ENCODE measurements around the gene NTNG1. TPM values are rescaled to one million over a fixed set of nuclear protein-coding genes. Genes with fewer than 3 reads are reported as not detected.

The NTNG1 gene
- total RNA-seq, 1 experiment from 2014 or later: not detected

- H3K27me3 ChIP-seq (ENCODE audit: low read length): no peaks in the 10 kb centered on the region
- H3K9ac ChIP-seq (ENCODE audit: low read length): peak overlapping the region; percentile 22; the same call in 1 of the 2 replicates
- H3K36me3 ChIP-seq (ENCODE audit: insufficient read depth, low read length): no peaks in the 10 kb centered on the region
- peak overlapping the region; percentile 40; the same call in 1 of the 2 replicates for H3K4me3 ChIP-seq (ENCODE audit: low read length)
- peak overlapping the region; percentile 40 for H3K4me2 ChIP-seq (ENCODE audit: low read depth, low read length, poor library complexity, severe bottlenecking)
- H3K9me2 ChIP-seq (replicated peaks; ENCODE audit: insufficient read depth, low read length): no peaks in the 10 kb centered on the region
- no peaks in the 10 kb centered on the region for H4K20me1 ChIP-seq (ENCODE audit: insufficient read depth, low read depth, low read length)
- no peak for DNase-seq
- H2AFZ ChIP-seq (ENCODE audit: low read length): peak overlapping the region; percentile 82; the same call in 1 of the 2 replicates
- H3K79me2 ChIP-seq (ENCODE audit: low read length): no peaks in the 10 kb centered on the region
- H3K4me1 ChIP-seq (ENCODE audit: low read length): peaks cover 15% of the 10 kb centered on the region
- H3K27ac ChIP-seq (ENCODE audit: low read length): no peak overlapping the region
- no peaks in the 10 kb centered on the region for H3K9me3 ChIP-seq (ENCODE audit: low read length)
Measured at GRCh38 chr1:107389410-107390396, 248.9 kb downstream of the NTNG1 start.

DNA sequence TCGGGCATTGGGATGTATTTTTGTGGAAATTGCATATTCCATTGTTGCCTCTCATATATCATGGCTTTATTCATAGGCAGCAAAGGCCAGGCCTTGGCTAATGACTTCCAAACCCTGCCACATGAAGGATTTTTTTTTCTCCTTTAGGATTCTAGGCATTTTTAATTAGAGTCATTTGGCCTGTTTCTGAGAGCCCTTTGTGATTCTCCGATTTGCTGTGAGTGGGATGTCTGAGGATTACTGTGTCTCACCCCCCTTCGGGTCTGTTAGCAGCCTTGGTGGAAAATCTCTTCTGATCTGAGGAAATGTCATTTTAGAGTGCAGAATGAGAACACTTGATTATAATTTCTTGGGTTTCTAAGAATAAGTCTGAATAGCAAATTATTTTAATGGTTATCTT lies 253.5 kb downstream of the NTNG1 start:
- DNase-seq: no peak
- no peaks in the 10 kb centered on the region for H3K36me3 ChIP-seq (ENCODE audit: insufficient read depth, low read length)
- H3K79me2 ChIP-seq (ENCODE audit: low read length): no peaks in the 10 kb centered on the region
- no peak overlapping the region for H2AFZ ChIP-seq (ENCODE audit: low read length)
- no peak overlapping the region for H3K27ac ChIP-seq (ENCODE audit: low read length)
- no peaks in the 10 kb centered on the region for H3K9me2 ChIP-seq (replicated peaks; ENCODE audit: insufficient read depth, low read length)
- H3K9me3 ChIP-seq (ENCODE audit: low read length): no peaks in the 10 kb centered on the region
- no peak overlapping the region for H3K9ac ChIP-seq (ENCODE audit: low read length)
- H3K27me3 ChIP-seq (ENCODE audit: low read length): no peaks in the 10 kb centered on the region
- peaks cover 9% of the 10 kb centered on the region for H3K4me1 ChIP-seq (ENCODE audit: low read length)
- no peak overlapping the region for H3K4me2 ChIP-seq (ENCODE audit: low read depth, low read length, poor library complexity, severe bottlenecking)
- no peak overlapping the region for H3K4me3 ChIP-seq (ENCODE audit: low read length)
- no peaks in the 10 kb centered on the region for H4K20me1 ChIP-seq (ENCODE audit: insufficient read depth, low read depth, low read length)

DNA sequence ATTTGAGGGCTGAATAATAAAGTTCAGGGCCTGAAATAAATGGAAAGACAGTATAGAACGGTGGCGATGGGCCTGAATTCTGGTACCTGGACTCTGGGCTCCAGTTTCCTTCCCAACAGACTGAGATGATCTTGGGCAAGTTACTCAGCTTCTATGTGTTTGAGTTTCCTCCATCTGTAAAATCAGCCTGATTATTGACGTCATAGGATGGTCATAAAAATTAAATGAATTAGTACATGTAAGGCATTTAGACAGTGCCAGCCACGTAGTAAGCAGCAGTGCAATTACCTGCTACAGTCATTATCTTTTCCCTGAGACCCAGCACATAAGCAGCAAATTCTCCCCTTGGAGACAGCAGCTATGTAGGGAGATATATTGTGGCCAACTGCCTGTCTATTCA lies 260.9 kb downstream of the NTNG1 start:
- no peak overlapping the region for H3K4me2 ChIP-seq (ENCODE audit: low read depth, low read length, poor library complexity, severe bottlenecking)
- H3K36me3 ChIP-seq (ENCODE audit: insufficient read depth, low read length): no peaks in the 10 kb centered on the region
- no peak overlapping the region for H3K27ac ChIP-seq (ENCODE audit: low read length)
- DNase-seq: no peak
- H3K79me2 ChIP-seq (ENCODE audit: low read length): no peaks in the 10 kb centered on the region
- H3K27me3 ChIP-seq (ENCODE audit: low read length): no peaks in the 10 kb centered on the region
- H3K4me3 ChIP-seq (ENCODE audit: low read length): no peak overlapping the region
- H2AFZ ChIP-seq (ENCODE audit: low read length): no peak overlapping the region
- H4K20me1 ChIP-seq (ENCODE audit: insufficient read depth, low read depth, low read length): no peaks in the 10 kb centered on the region
- no peaks in the 10 kb centered on the region for H3K9me2 ChIP-seq (replicated peaks; ENCODE audit: insufficient read depth, low read length)
- no peaks in the 10 kb centered on the region for H3K4me1 ChIP-seq (ENCODE audit: low read length)
- H3K9me3 ChIP-seq (ENCODE audit: low read length): no peaks in the 10 kb centered on the region
- no peak overlapping the region for H3K9ac ChIP-seq (ENCODE audit: low read length)

GRCh38 chr1:107404756-107405155 lies 263.9 kb downstream of the NTNG1 start:
- no peak for DNase-seq
- Histone ChIP-seq H3K27ac (ENCODE audit: low read length) (no peak overlapping the region), H2AFZ (ENCODE audit: low read length) (no peak overlapping the region), H3K9me2 (replicated peaks; ENCODE audit: insufficient read depth, low read length) (no peaks in the 10 kb centered on the region), H4K20me1 (ENCODE audit: insufficient read depth, low read depth, low read length) (no peaks in the 10 kb centered on the region), H3K9me3 (ENCODE audit: low read length) (no peaks in the 10 kb centered on the region), H3K4me1 (ENCODE audit: low read length) (no peaks in the 10 kb centered on the region), H3K79me2 (ENCODE audit: low read length) (no peaks in the 10 kb centered on the region), H3K36me3 (ENCODE audit: insufficient read depth, low read length) (no peaks in the 10 kb centered on the region), H3K9ac (ENCODE audit: low read length) (no peak overlapping the region), H3K4me3 (ENCODE audit: low read length) (no peak overlapping the region), H3K4me2 (ENCODE audit: low read depth, low read length, poor library complexity, severe bottlenecking) (no peak overlapping the region), H3K27me3 (ENCODE audit: low read length) (no peaks in the 10 kb centered on the region)

- Histone ChIP-seq H3K27ac (ENCODE audit: low read length) (no peak overlapping the region), H3K4me1 (ENCODE audit: low read length) (no peaks in the 10 kb centered on the region), H3K9me3 (ENCODE audit: low read length) (no peaks in the 10 kb centered on the region), H3K27me3 (ENCODE audit: low read length) (no peaks in the 10 kb centered on the region), H3K9ac (ENCODE audit: low read length) (no peak overlapping the region), H2AFZ (ENCODE audit: low read length) (no peak overlapping the region), H3K79me2 (ENCODE audit: low read length) (no peaks in the 10 kb centered on the region), H3K4me3 (ENCODE audit: low read length) (no peak overlapping the region), H3K36me3 (ENCODE audit: insufficient read depth, low read length) (no peaks in the 10 kb centered on the region), H3K4me2 (ENCODE audit: low read depth, low read length, poor library complexity, severe bottlenecking) (no peak overlapping the region), H3K9me2 (replicated peaks; ENCODE audit: insufficient read depth, low read length) (no peaks in the 10 kb centered on the region), H4K20me1 (ENCODE audit: insufficient read depth, low read depth, low read length) (no peaks in the 10 kb centered on the region)
- DNase-seq: no peak
Measured at GRCh38 chr1:107405236-107405635, 264.4 kb downstream of the NTNG1 start.

DNA sequence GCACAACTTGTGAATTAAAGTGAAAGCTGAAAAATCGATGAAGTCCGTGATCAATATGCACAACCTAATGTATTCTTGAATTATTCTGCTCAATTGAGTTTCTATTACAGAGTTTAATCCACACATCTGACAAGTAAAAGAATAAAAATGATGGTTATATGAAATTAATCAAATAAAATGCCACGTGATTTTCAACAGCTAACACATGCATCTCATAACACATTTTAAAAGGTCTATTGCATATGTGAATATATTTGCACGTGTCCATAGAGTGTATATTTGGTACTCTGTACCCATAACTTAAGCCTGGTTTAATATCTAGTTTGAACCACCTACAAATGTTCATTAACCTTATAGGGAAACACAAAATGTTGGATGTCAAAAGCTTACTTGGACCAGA lies 266.2 kb downstream of the NTNG1 start:
- Histone ChIP-seq H3K4me3 (ENCODE audit: low read length) (no peak overlapping the region), H3K36me3 (ENCODE audit: insufficient read depth, low read length) (no peaks in the 10 kb centered on the region), H3K79me2 (ENCODE audit: low read length) (no peaks in the 10 kb centered on the region), H3K27ac (ENCODE audit: low read length) (no peak overlapping the region), H3K9ac (ENCODE audit: low read length) (no peak overlapping the region), H3K27me3 (ENCODE audit: low read length) (no peaks in the 10 kb centered on the region), H3K9me2 (replicated peaks; ENCODE audit: insufficient read depth, low read length) (no peaks in the 10 kb centered on the region), H3K4me1 (ENCODE audit: low read length) (no peaks in the 10 kb centered on the region), H3K4me2 (ENCODE audit: low read depth, low read length, poor library complexity, severe bottlenecking) (no peak overlapping the region), H3K9me3 (ENCODE audit: low read length) (no peaks in the 10 kb centered on the region), H2AFZ (ENCODE audit: low read length) (no peak overlapping the region), H4K20me1 (ENCODE audit: insufficient read depth, low read depth, low read length) (no peaks in the 10 kb centered on the region)
- no peak for DNase-seq

DNA sequence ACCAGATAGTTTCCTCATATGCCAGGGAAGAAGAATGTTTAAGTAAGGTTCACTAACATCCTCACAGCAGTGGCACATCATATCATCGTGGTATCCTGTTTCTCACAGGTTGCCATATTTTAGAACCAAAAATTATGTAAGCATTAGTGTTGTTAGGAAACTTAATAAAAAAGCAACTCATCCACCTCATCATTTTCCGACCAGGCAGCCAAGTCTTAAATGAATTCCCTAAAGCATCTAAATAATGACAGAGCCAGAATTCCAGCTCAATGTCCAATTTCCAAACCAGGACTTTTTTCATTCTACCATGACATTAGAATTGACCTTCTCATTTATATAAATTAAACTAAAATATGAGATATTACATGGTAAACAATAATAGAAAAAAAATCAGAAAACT lies 272.7 kb downstream of the NTNG1 start:
- no peaks in the 10 kb centered on the region for H3K9me3 ChIP-seq (ENCODE audit: low read length)
- H2AFZ ChIP-seq (ENCODE audit: low read length): no peak overlapping the region
- no peaks in the 10 kb centered on the region for H3K79me2 ChIP-seq (ENCODE audit: low read length)
- no peak overlapping the region for H3K9ac ChIP-seq (ENCODE audit: low read length)
- H3K4me3 ChIP-seq (ENCODE audit: low read length): no peak overlapping the region
- no peaks in the 10 kb centered on the region for H3K4me1 ChIP-seq (ENCODE audit: low read length)
- no peaks in the 10 kb centered on the region for H4K20me1 ChIP-seq (ENCODE audit: insufficient read depth, low read depth, low read length)
- H3K27ac ChIP-seq (ENCODE audit: low read length): no peak overlapping the region
- no peaks in the 10 kb centered on the region for H3K9me2 ChIP-seq (replicated peaks; ENCODE audit: insufficient read depth, low read length)
- no peak for DNase-seq
- H3K4me2 ChIP-seq (ENCODE audit: low read depth, low read length, poor library complexity, severe bottlenecking): no peak overlapping the region
- H3K27me3 ChIP-seq (ENCODE audit: low read length): no peaks in the 10 kb centered on the region
- no peaks in the 10 kb centered on the region for H3K36me3 ChIP-seq (ENCODE audit: insufficient read depth, low read length)

GRCh38 chr1:107413951-107414350 lies 273.1 kb downstream of the NTNG1 start:
- no peaks in the 10 kb centered on the region for H3K9me3 ChIP-seq (ENCODE audit: low read length)
- no peak overlapping the region for H2AFZ ChIP-seq (ENCODE audit: low read length)
- H3K79me2 ChIP-seq (ENCODE audit: low read length): no peaks in the 10 kb centered on the region
- H3K4me3 ChIP-seq (ENCODE audit: low read length): no peak overlapping the region
- DNase-seq: no peak
- H3K4me2 ChIP-seq (ENCODE audit: low read depth, low read length, poor library complexity, severe bottlenecking): no peak overlapping the region
- no peaks in the 10 kb centered on the region for H3K4me1 ChIP-seq (ENCODE audit: low read length)
- no peak overlapping the region for H3K9ac ChIP-seq (ENCODE audit: low read length)
- no peaks in the 10 kb centered on the region for H3K27me3 ChIP-seq (ENCODE audit: low read length)
- H4K20me1 ChIP-seq (ENCODE audit: insufficient read depth, low read depth, low read length): no peaks in the 10 kb centered on the region
- H3K9me2 ChIP-seq (replicated peaks; ENCODE audit: insufficient read depth, low read length): no peaks in the 10 kb centered on the region
- H3K36me3 ChIP-seq (ENCODE audit: insufficient read depth, low read length): no peaks in the 10 kb centered on the region
- no peak overlapping the region for H3K27ac ChIP-seq (ENCODE audit: low read length)
